Liver (tissue), 3 donors: ENCODE data around the gene TRAIP.

Source experiments
- GABPA ChIP-seq, 2 donors: IDR thresholded peaks in 1 of 2; conservative IDR thresholded peaks in 1 of 2; 2 replicates each; pipeline ENCODE4 v1.6.1; 2016; ENCODE audit warnings: antibody characterized with exemption in 2 of 2, mild to moderate bottlenecking in 1 of 2, moderate library complexity in 1 of 2
- JUND ChIP-seq, 2 donors: IDR thresholded peaks; 2 replicates each; pipeline ENCODE4 v1.6.1; 2016; ENCODE audit warnings: antibody characterized with exemption in 2 of 2
- RAD21 ChIP-seq, 2 donors: IDR thresholded peaks; 2 replicates each; pipeline ENCODE4 v1.6.1; 2016; ENCODE audit warnings: antibody characterized with exemption in 2 of 2, mild to moderate bottlenecking in 2 of 2
- TAF1 ChIP-seq: conservative IDR thresholded peaks from 2 replicates; pipeline ENCODE4 v1.6.1; 2016; ENCODE audit warnings: antibody characterized with exemption, mild to moderate bottlenecking
- TF ChIP-seq, protein P1 (sequence below): fragments of 150-350 bp; IDR thresholded peaks from 2 replicates; pipeline ENCODE4 v1.5.1; 2017; ENCODE audit warnings: improper control_type of control experiment, low read depth, low read length; ENCODE audit not compliant: missing input control
- donor health status: healthy.
- donor health status: healthy.

DNA sequence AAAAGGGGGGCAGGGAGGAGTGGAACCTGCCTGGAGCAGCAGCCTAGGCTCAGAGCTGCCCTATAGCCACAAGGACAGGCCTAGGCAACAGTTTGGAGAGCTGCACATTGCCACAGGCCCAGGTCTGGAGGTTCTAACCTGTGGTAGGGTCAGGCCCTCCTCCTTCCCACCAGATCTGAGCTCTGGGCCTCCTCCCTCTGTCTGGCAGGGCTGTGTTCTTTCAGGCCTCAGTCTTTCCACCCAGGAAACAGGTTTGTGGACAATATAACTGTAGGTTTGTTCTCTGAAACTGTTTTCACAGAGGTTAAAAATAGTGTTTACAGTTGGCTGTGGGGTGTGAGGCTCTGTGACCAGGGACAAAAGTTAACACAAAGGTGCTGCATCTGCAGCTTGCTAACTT, 22.3 kb upstream of the TRAIP start:
- TF ChIP-seq, protein P1, sequence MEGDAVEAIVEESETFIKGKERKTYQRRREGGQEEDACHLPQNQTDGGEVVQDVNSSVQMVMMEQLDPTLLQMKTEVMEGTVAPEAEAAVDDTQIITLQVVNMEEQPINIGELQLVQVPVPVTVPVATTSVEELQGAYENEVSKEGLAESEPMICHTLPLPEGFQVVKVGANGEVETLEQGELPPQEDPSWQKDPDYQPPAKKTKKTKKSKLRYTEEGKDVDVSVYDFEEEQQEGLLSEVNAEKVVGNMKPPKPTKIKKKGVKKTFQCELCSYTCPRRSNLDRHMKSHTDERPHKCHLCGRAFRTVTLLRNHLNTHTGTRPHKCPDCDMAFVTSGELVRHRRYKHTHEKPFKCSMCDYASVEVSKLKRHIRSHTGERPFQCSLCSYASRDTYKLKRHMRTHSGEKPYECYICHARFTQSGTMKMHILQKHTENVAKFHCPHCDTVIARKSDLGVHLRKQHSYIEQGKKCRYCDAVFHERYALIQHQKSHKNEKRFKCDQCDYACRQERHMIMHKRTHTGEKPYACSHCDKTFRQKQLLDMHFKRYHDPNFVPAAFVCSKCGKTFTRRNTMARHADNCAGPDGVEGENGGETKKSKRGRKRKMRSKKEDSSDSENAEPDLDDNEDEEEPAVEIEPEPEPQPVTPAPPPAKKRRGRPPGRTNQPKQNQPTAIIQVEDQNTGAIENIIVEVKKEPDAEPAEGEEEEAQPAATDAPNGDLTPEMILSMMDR: no peak
- no peak for TF ChIP-seq JUND (IDR thresholded peaks at IDR 0.05)
- TF ChIP-seq GABPA (IDR thresholded peaks at IDR 0.05 in 1 of 2, conservative IDR thresholded peaks at IDR 0.05 in 1 of 2): no peak
- no peak for TF ChIP-seq RAD21 (IDR thresholded peaks at IDR 0.05)
- TF ChIP-seq TAF1: no peak
